Tibial artery (tissue), 4 donors: ENCODE results near the gene PRKAG3.

Experiments
- DNase-seq, 2 donors: peaks; one replicate each; pipeline ENCODE4 v3.0.0-alpha.2; 2019
- H3K27ac ChIP-seq, 2 donors: fragments of 200-600 bp; sonication (generic) in 1 of 2; 1 replicate in 1 of 2; 2 replicates in 1 of 2; pipeline ENCODE4 v1.5.1; 2018 to 2019; ENCODE audit warnings: mild to moderate bottlenecking in 1 of 2
- H3K27me3 ChIP-seq, 2 donors: fragments of 200-600 bp; sonication (generic) in 1 of 2; one replicate each; pipeline versions ENCODE4 v1.5.1 to v1.6.0; 2016 to 2019
- H3K36me3 ChIP-seq, 3 donors: fragments of 200-600 bp; sonication (generic) in 2 of 3; one replicate each; pipeline ENCODE4 v1.5.1; 2016 to 2019; ENCODE audit warnings: mild to moderate bottlenecking in 2 of 3
- H3K4me1 ChIP-seq, 4 donors: fragments of 200-600 bp; sonication (generic) in 2 of 4; 1 replicate in 3 of 4; 2 replicates in 1 of 4; pipeline ENCODE4 v1.5.1; 2016 to 2019
- H3K4me3 ChIP-seq, 2 donors: fragments of 200-600 bp; sonication (generic) in 1 of 2; 1 replicate in 1 of 2; 2 replicates in 1 of 2; pipeline ENCODE4 v1.5.1; 2018 to 2019; ENCODE audit warnings: mild to moderate bottlenecking in 2 of 2
- H3K9me3 ChIP-seq, 3 donors: fragments of 200-600 bp; sonication (generic) in 1 of 3; one replicate each; pipeline ENCODE4 v1.5.1; 2016 to 2019
- CTCF ChIP-seq, 2 experiments: fragments of 200-600 bp in 1 of 2; fragments of 450-650 bp in 1 of 2; IDR thresholded peaks; one replicate each; pipeline ENCODE4 v1.5.1; 2017 to 2019; ENCODE audit warnings: antibody characterized with exemption in 2 of 2, mild to moderate bottlenecking in 1 of 2, moderate library complexity in 1 of 2
- intact Hi-C: fragments of 100-400 bp; cut with DNase I; formaldehyde crosslinking; loops from one replicate; pipeline ENCODE4 v1.15.0; 2023; ENCODE audit warnings: low total_unique reads

PRKAG3 gene

GRCh38 chr2:218860950-218861381, 29.4 kb upstream of the PRKAG3 start:
- Histone ChIP-seq H3K36me3 (no peaks in the 10 kb centered on the region), H3K27me3 (peaks cover 0 to 98% of the 10 kb centered on the region in 2 donors), H3K4me3 (peak overlapping the region in 1 of 2 donors; percentile 2), H3K4me1 (peaks cover 0 to 25% (median 23%) of the 10 kb centered on the region in 4 donors), H3K9me3 (no peaks in the 10 kb centered on the region), H3K27ac (no peak overlapping the region)
- DNase-seq, result peak in 1 of 2 donors; percentile 56
- intact Hi-C loops, result no loop called here
- no peak for TF ChIP-seq CTCF (IDR thresholded peaks at IDR 0.05)

GRCh38 chr2:218859988-218860831, 28.6 kb upstream of the PRKAG3 start:
- Histone ChIP-seq H3K36me3 (no peaks in the 10 kb centered on the region), H3K4me3 (peak overlapping the region; percentile 34 to 47), H3K27me3 (peaks cover 0 to 98% of the 10 kb centered on the region in 2 donors), H3K27ac (no peak overlapping the region), H3K9me3 (no peaks in the 10 kb centered on the region), H3K4me1 (peaks cover 0 to 25% (median 23%) of the 10 kb centered on the region in 4 donors)
- intact Hi-C loops, result no loop called here
- peak in 1 of 2 donors; percentile 53 for DNase-seq
- no peak for TF ChIP-seq CTCF (IDR thresholded peaks at IDR 0.05)

GRCh38 chr2:218859556-218859987, 28.0 kb upstream of the PRKAG3 start, which contains the start of gene WNT6:
Gene WNT6, plus strand, starts transcription at chr2:218859805. Its CDS starts 233 bp downstream, at chr2:218860038.
- peaks cover 0 to 96% of the 10 kb centered on the region in 2 donors for H3K27me3 ChIP-seq
- TF ChIP-seq CTCF (IDR thresholded peaks at IDR 0.05), result no peak
- no peaks in the 10 kb centered on the region for H3K36me3 ChIP-seq
- no peaks in the 10 kb centered on the region for H3K9me3 ChIP-seq
- no peak within 1 kb of the TSS for H3K27ac ChIP-seq
- intact Hi-C loops, result no loop called here
- DNase-seq, result peak in 1 of 2 donors; percentile 40
- H3K4me3 ChIP-seq, result peak within 1 kb of the TSS; percentile 34 to 47
- H3K4me1 ChIP-seq, result peaks cover 0 to 25% (median 23%) of the 10 kb centered on the region in 4 donors

GRCh38 chr2:218858671-218859555, 27.3 kb upstream of the PRKAG3 start:
- peaks cover 0 to 94% of the 10 kb centered on the region in 2 donors for H3K27me3 ChIP-seq
- no peak for TF ChIP-seq CTCF (IDR thresholded peaks at IDR 0.05)
- H3K4me1 ChIP-seq, result peaks cover 0 to 25% (median 23%) of the 10 kb centered on the region in 4 donors
- H3K36me3 ChIP-seq, result no peaks in the 10 kb centered on the region
- intact Hi-C loops, result no loop called here
- H3K27ac ChIP-seq, result no peak overlapping the region
- peak overlapping the region; percentile 34 to 47 for H3K4me3 ChIP-seq
- peak in 1 of 2 donors; percentile 55 for DNase-seq
- no peaks in the 10 kb centered on the region for H3K9me3 ChIP-seq

- Histone ChIP-seq H3K9me3 (no peaks in the 10 kb centered on the region), H3K36me3 (no peaks in the 10 kb centered on the region), H3K4me1 (peaks cover 0 to 25% (median 23%) of the 10 kb centered on the region in 4 donors), H3K27me3 (peaks cover 0 to 94% of the 10 kb centered on the region in 2 donors), H3K27ac (no peak overlapping the region), H3K4me3 (no peak overlapping the region)
- intact Hi-C loops, result no loop called here
- peak in 1 of 2 donors; percentile 46 for DNase-seq
- no peak for TF ChIP-seq CTCF (IDR thresholded peaks at IDR 0.05)
These were observed 26.5 kb upstream of the PRKAG3 start for GRCh38 chr2:218858138-218858445.
